Measurements from ENCODE around the gene KCTD21.

The KCTD21 gene

DNA sequence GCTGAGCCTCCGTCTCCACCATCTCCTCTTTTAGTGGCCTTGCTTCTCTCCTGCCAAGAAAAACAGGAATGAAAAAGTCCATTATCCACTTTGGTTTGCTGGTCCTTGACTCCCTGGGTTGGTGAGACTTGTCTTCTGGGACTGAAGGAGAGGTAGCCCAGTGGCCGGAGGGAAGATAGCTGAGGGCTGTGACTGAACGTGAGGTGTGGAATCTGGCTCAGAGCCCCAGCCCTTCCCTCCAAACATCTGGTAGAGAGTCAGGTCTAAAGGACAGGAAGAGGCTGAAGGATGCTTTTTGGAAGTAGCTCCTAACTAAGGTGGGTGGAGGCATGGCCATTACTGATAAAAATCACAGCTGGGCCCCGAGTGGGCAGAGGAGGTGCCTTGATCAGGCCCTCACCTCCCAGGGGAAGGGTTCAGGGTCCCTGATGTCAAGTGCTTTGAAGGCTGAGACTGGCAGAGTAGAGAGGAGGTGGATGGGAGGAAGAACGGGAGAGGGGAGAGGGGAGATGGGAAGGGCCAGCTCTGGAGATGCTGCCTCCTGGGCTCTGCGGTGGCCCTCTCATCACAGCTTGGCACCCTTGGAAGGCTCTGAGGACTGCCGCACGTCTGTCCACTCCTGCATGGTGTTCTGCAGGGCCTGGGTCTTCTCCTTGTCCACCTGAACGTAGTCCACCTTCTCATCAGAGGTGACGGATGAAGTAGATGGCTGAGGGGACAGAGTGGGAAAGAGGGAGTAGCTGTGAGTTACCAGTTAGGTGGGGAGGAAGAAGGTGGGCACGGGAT, 30.5 kb upstream of the KCTD21 start:
- DNase-seq (ENCODE audit: low read depth), result no peak

DNA sequence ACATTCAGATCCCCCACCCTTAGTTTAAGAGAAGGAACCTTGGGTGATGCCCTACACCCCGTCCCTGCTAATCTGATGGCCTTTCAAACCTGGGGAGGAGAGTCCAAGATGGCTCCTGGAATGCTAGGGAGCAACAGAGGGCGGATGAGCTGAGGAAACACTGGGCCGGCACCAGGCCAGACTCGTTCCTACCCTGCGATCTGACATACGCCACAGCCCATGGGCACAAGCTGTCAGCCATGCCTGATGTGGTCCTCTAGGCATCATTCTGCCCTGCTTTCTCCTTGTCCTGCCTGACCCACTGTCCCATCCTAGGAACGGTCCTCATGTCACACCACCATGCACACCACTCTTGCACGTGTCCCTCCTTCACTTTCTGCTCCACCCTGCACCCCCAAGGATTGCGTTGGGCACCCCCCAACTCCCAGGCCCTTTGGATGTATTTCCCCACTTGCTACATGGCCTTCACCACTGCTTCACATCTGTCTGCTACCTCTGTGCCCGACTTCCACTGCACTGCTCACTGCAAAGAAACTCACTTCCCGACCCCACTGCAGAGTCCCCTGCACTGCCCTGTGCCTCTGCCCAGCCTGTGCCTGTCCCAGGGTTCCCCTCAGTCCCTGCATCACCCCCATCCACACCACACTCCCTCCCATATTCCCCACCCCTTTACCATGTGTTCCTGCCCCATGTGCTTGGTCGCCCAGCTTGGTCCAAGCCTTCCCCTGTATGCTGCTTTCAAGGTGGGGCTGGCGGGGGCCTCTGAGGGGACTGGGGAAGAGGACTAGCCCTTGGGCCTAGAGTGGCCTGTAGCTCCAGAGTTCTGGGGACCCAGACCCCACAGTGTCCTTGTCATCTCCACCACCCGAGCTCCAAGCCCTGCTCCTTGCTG, 29.5 kb upstream of the KCTD21 start:
- no peak for DNase-seq (ENCODE audit: low read depth)

DNA sequence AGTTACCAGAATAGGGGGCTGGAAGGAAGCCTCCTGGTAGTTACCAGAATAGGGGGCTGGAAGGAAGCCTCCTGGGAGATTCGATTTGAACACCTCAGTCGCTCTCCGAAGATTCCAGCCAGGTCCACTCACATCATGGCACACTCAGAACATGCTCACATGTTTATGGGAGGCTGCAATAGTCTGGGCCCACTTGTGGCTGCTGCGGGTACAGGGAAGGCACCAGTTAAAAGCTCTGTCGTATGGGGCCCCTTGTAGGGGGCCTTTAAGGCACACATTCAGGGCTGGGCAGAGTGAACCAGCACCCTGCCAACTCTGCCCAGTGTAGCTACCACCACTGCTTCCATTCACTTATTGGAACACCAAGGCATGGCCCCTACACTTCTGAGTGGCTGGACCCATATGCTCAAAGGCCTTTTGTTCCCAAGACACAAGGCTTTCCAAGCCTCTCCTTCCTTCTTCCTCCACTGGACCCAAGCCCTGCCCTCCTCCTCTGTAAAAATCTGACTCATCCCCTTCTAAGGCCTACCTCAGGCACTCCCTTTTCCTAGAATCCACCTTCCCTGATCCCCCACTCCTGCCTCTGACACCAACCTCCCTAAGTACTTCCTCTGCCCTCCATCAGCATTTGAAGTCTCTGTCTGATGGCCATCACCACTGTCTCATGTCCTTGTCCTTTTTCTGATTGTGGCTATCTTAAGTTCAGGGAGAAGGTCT, 28.3 kb upstream of the KCTD21 start:
- no peak for DNase-seq (ENCODE audit: low read depth)

DNA sequence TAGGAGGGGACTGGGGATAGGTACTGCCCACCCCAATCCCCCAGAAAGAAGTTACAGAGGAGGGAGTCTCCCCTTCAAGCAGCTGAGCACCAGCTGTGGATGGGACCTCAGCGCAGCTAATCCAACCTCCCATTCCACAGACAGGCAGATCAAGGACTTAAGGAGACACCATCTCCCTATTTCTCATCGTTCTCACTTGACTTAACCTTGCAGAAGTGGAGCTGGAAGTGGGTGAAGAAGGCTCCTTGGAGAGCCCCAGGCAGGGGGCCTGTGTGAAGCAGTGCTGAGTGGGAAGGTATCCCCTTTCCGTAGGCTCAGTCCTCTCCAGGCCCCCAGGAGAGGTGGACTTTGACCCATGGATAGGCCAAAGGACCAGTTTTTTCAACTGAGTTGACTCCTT, 27.6 kb upstream of the KCTD21 start:
- no peak for DNase-seq (ENCODE audit: low read depth)

DNA sequence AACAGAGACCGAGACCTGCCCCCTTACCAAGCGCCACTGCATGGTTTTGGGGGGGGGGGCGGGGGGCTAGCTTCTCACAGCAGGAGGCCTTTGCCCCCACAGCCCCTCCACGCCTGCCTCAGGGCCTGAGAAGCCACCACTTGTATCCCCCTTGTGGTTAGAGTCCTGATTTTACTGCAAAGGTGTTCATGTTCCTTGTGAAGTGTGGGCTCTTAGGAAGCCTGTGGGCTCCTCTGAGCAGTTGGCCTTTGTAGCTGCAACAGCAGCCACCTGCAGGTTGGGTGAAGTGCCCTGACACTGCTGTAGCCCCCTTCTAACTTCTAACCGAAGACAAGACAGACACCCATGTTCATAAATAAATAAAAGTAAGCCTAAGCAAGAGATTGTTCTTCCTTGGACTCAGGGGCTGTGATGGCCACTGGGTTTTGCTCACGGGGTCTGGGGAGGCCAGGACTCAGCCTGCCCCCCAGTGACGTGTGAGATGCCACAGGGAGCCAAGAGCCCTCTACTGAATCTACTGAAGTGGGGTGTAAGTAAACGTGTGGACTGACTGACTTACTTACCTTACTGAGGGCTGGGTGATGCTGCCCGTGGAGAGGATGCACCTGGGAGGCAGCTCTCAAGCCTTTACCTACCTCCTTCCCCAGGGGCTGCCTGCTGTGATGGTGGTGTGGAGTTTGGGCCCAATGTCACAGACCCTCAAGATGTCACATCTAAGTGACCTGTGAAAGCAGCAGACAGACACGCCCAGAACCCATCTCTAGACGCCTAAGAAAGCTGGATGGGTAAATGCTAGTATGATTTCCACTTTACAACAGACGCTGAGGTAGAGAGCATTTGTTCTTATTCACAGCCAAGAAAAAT, 26.1 kb upstream of the KCTD21 start:
- no peak for DNase-seq (ENCODE audit: low read depth)

DNA sequence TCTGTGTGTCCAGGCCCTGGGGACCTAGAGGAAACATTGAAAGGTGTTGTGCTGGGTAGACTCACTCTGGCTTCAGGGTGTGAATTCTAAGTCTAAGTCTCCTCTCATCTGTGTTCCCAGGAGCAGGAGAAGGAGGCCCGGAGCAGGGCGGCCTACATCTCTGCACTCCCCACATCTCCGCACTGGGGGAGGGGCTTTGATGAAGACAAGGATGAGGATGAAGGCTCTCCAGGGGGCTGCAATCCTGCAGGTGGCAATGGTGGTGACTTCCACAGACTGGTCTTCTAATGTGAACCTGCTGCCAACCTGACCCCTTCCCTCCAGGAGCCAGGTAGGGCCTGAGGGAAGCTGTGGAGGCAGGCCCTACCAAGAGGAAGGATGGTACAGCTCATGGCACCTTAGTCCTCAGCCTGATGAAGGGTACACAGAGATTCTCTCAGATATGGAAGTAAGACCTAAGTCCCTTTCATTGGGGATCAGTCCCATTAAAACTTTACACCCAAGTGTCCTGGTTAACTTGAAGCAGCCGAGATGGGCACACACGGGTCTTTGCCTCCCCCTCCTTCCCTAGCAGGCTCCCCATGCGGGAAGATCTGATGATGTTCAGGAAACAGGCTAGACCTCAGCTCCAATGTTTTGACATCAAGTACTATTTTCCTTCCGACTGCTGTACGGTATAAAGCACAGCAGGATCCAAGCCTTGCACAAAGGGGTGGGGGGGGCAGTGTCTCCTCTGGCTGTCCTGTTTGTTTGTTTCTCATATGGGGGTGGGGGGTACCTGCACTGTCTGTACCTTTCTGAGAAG, 25.3 kb upstream of the KCTD21 start:
- no peak for DNase-seq (ENCODE audit: low read depth)

DNA sequence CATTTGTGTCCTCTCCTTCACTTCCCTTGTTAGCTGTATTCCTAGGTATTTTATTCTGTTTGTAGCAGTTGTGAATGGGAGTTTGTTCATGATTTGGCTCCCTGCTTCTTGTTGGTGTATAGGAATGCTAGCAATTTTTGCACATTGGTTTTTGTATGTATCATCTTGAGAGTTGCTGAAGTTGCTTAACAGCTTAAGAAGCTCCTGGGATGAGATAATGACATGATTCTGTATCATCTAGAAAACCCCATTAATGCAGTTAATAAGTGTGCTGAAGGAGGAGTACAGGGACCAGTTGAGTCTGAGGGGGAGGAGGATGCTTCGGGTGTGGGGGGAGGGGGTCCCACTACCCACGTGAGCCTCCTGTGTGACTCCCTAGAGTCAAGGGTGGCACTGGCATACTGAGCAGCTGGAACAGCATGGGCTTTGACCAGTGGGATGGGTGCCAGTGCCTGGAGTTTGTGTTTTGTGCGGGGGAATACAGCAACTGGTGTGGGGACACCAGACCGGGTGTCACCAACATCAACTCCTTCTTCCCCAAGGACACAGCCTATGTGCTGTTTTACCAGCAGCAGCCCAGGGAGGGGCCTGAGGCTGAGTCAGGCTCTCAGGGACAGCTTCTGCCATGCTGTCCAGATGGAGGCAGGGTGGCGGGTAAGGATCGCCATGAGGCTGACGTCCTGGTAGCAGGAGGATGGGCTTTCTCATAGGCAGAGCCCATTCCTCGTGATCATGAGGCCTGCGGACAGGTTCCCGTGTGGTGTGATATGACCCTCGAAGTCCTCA, 24.4 kb upstream of the KCTD21 start:
- no peak for DNase-seq (ENCODE audit: low read depth)

DNA sequence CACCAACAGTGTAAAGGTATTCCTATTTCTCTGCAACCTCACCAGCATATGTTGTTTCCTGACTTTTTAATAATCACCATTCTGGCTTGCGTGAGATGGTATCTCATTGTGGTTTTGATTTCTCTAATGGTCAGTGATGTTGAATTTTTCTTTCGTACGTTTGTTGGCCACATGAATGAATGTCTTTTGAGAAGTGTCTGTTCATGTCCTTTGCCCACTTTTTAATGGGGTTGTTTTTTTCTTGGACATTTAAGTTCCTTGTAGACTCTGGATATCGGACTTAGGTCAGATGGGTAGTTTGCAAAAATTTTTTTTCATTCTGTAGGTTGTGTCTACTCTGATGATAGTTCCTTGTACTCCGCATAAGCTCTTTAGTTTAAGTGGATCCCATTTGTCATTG, 23.1 kb upstream of the KCTD21 start:
- no peak for DNase-seq (ENCODE audit: low read depth)

DNA sequence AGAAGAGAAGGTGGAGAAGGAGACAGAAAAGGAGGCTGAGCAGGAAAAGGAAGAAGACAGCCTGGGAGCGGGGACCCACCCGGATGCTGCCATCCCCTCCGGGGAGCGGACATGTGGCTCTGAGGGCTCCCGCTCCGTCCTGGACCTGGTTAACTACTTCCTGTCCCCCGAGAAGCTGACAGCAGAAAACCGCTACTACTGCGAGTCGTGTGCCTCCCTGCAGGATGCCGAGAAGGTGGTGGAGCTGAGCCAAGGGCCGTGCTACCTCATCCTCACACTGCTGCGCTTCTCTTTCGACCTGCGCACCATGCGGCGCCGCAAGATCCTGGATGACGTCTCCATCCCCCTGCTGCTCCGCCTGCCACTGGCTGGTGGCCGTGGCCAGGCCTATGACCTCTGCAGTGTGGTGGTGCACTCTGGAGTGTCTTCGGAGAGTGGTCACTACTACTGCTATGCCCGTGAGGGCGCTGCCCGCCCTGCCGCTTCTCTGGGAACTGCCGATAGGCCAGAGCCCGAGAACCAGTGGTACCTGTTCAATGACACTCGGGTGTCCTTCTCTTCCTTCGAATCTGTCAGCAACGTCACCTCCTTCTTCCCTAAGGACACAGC, 21.7 kb upstream of the KCTD21 start:
- no peak for DNase-seq (ENCODE audit: low read depth)

DNA sequence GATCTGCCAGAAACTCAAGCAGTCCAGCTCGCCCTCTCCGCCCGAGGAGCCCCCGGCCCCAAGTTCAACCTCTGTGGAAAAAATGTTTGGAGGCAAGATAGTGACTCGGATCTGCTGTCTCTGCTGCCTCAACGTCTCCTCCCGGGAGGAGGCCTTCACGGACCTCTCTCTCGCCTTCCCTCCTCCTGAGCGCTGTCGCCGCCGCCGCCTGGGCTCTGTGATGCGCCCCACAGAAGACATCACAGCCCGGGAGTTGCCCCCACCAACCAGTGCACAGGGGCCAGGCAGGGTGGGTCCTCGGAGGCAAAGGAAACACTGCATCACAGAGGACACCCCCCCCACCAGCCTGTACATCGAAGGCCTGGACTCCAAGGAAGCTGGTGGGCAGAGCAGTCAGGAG, 21.1 kb upstream of the KCTD21 start:
- no peak for DNase-seq (ENCODE audit: low read depth)

DNA sequence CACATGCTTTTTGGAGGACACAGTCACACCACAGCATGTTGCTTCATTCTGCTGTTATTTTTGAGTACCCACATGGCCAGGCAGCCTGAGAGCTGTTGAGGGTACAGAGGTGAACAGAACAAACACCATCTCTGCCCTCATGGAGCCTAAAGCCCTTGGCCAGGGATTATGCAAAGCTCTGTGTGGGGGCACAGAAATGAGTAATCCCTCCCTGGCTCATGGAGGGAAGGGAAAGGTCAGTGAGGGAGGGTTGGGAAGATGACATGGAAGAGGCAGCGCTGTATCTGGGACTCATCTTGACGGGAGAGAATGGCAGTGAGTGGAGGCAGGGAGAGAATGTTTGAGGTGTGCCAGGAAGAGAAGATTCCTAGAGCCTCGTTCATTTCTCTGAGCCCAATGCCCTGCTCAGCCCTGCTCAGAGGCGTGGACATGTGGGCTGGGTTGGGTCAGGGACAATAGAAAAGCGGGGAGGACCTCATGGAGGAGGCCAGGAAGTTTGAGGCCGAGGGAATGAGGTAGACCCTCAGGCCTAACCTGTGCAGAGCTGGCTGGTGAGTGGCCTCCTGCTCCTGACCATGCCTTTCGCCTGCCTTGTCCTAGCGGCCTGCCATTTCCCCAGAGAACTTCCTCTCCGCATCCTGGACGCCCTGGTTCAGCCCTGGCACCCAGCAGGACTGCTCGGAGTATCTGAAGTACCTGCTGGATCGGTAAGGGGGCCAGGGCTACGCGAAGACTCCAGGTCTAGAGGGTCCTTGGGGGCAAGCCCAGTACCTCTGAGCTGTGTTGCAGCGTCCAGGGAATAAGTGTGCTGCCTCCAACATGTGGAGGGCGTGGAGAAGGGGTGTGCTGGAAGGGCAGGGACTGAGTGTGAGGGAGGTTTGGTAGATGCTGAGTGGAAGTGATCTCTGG, 20.1 kb upstream of the KCTD21 start:
- DNase-seq (ENCODE audit: low read depth), result no peak

DNA sequence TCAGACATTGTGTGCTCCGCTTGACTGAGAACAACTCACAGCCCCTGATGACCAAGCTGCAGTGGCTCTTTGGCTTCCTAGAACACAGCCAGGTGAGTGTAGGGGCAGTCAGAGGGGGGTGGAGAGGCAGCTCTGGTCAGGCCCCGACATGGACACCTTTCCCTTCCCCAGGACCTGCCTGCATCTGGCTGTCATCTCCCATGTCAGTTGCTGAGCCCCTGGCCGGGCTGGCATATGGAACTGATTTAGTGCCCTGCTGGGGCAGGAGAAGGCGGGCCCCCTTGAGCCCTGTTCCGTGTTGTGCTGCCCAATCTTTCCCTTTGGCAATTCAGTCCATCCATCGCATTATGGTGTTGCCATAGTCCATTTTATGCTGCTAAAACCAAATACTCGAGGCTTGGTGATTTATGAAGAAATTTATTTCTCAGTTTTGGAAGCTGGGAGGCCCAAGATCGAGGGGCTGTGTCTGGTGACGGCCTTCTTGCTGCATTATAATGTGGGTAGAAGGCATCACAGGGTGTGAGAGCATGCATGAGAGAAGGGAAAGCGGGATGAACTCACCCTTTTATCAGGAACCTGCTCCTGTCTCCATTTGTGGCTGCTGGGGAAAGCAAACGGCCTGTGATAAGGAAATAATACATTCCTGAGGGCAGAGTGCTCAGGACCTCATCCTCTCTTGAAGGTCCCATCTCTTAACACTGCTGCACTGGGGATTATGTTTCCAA, 19.3 kb upstream of the KCTD21 start:
- no peak for DNase-seq (ENCODE audit: low read depth)

DNA sequence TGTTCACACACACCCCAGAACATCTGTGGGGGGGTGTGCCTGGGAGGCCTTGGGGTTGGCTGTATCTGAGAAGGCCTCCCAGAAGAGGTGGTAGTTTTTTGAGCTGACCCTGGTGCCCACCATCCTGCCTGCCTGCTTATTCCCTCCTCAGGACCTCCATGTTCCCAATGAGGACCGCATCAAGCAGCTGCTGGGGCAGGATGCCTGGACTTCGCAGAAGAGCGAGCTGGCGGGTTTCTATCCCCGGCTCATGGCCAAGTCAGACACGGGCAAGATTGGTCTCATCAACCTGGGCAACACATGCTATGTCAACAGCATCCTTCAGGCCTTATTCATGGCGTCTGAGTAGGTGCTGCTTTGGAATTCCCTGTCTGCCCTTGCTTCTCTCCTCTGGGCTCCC, 17.3 kb upstream of the KCTD21 start:
- no peak for DNase-seq (ENCODE audit: low read depth)

DNA sequence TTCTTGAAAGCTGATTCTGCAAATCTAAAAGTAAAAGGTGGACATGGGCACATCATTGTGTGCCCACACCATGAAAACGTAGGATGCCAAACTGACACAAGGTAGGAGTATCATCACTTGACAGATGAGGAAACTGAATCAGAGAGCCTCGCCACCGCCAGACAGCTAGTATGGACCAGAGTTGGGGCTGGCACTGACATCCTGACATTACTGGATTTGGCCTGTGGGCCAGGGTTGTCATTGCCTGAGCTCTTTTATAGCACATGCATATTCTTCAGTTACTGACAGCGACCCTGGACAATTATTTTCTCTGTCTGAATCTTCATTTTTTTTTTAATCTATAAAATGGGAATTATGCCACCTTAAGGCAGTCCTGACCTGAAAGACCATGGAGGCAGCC, 16.8 kb upstream of the KCTD21 start:
- DNase-seq (ENCODE audit: low read depth), result no peak

DNA sequence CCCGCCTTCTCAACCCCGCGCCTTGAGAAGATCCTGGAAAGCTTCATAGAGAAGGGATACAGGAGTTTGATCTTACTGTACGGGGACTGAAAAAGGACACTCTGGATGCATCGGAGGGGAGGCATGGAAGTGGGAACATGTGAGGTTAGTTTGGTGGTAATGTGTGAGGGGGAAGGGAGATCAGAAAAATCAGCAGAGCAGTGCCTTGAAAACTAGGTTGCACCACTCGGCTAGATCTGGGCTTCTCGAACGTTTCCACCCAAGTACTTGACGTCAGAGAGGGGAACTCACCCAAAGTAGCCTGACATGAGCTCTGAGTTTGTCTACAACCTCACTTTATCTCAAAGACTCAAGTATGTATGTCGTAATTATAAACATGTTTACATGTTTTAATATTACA, 14.8 kb upstream of the KCTD21 start:
- DNase-seq (ENCODE audit: low read depth), result no peak

DNA sequence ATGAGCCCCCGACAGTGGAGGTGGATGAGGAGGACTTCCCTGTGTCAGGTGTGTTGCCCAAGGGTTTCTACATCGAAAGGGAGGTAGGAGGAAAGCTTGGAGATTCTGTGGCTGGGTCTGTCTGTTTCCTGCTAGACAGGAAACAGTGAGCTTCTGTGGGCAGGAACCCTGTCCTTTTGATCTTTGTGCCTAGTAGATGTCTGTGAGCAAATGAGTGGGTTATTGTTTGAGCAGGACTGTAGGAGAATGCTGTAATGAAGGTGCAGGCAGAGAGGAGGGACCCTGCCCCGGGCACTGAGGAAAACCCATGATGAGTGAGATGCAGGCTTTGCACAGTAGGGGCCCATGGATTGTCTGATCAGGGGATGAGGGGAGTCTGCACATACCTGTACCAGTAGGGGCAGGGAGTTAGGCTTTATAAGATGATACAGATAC, 14.3 kb upstream of the KCTD21 start:
- DNase-seq (ENCODE audit: low read depth), result no peak

DNA sequence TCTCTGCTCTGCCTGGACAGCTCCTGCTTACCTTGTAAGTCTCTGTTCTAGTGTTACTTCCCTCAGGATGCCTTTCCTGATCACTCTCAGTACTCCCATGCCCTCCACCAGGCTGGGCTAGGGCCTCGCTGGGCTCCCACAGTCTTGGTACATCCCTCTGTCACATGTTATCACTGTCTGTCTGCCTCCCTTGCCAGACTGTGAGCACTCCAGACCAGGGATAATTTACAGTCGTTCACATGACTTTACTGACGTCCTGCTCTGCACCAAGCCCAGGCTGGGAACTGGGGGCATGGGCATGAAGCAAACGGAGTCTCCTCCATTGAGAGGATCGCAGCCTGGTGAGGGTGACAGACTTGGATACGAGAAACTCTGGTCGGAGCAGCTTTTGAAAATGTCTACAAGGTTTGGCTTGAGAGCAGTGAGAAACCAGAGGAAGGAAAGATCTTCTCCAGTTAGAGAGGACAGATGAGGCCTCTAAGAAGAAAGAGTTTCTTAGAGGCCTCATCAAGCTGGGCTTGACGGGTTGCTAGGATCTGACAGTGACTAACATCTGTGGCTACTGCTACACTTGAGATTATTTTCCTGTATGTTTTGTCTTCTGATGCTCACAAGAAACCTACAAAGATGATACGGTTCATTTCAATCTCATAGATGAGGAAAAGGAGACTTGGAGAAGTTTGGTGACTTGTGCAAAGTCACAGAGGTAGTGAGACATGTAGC, 12.8 kb upstream of the KCTD21 start:
- no peak for DNase-seq (ENCODE audit: low read depth)
